HG03558 (cell line): Measurements from ENCODE around the gene CAMK2B.

Experiments
- ATAC-seq: cut with Tn5 transposase; IDR thresholded peaks from one replicate; pipeline ENCODE4 v1.9.1; 2021; ENCODE audit warnings: moderate number of reproducible peaks; ENCODE audit not compliant: unreplicated experiment; ENCODE audit errors: extremely low read depth

The CAMK2B gene

DNA sequence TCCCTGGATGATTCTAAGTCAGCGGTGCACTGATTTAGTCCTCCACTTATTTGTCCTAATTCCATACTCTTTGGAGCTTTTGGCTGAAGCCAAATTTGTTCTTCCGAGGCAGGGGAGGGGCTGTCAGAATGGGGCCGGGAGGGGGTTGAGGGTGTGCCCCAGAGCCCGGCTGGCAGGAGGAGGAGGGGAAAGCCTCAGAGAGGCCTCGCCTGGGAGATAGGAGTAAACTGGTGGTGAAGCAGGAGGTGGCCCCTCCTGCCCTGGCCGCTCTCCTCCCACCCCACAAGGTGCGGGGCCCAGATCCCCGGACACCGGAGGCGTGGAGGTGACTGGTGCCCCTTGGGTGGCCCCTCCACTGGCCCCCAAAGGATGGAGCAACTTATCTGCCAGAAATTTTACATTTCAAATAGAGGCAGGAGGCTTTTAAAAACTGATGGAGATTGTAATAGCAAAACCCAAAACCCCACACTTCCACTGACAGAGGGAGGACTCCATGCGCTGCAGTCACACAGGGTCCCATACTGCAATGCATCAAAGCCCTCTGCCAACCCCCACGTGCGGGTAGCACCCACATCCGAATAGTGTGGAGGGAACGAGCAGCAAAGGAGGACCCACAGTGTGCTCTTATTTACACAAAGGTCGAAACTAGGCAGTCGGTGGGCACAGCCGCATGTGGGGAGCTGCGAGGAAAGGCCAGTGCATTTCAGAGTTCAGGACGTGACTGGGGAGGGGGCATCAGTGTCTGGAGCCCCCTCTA lies 61.9 kb downstream of the CAMK2B start:
- ATAC-seq = no peak

DNA sequence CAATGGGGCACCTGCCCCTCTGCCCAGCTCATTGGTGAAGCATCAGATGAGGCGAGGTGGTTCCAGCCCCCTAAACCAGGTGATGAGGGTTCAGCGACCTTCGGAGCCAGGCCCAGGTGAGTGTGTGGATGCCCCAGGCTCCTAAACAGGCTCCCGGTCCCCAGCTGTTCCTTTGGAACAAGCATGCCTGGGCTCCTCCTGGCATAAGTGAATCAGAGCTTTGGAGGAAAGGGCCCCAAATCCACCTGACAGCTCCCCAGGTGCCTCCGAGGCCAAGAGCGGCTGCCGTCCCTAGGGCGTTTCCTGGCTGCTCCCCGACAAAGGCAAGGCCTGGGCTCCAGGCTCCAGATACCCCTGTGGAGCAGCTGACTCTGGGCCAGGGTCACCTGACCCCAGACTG lies 63.4 kb downstream of the CAMK2B start:
- ATAC-seq = no peak

DNA sequence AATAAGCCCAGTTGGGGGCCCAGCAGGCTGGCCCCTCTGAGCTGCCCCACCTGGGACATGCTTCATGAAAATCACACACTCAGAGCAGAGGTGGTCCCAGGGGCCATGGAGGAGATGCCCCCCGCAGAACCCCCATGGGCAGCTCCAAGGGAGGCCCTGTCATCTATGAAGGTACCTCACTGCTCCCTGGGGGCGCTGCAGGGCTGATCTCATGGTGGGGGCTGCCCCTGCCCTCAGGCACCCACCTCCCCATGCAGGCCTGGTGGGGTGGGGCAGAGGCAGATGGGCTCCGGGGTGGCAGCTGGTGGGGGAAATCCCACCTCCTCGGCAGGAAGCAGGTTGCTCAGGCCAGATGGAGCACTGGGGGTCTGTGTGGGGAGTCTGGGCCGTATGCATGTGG lies 64.2 kb downstream of the CAMK2B start:
- ATAC-seq = no peak

DNA sequence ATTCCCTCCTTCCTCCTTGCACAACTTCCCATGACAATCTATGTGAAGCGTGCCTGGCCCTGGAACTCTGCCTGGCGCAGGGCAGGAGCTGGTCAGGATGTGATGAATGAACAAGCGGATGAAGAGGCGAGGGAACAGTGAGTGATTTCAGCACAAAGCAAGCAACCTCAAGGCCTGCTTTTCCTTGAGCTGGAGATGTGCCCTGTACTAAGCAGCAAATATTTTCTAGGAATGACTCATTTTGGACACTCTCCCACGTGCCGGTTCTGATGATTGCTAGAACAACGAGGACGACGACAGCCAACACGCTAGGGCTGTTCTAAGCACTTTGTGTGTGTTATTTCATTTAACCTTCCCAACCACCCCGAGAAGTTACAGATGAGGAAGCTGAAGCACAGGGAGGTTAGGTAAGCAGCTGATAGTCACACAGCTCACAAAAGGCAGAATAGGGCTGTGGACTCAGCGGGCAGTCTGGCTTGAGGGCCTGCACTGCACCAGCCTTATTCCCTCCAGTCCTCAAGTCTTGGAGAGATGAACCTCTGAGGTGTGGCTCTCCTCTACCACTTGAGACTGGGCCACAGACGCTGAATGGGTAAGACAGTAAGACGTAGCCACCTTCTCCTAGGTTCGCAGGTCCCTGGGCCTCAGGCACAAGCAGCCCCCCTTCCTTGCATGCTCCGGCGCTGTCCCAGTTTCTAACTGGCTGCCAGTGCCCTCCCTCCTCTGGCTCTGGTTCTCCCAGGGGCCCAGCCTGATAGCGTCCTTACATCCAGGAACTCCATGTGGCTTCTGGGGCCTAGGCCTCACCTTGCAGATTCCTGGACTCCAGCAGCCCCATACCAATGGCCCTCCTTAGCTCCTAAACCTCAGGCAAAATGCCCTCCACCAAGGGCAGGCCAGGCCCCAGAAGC lies 65.6 kb downstream of the CAMK2B start:
- no peak for ATAC-seq

DNA sequence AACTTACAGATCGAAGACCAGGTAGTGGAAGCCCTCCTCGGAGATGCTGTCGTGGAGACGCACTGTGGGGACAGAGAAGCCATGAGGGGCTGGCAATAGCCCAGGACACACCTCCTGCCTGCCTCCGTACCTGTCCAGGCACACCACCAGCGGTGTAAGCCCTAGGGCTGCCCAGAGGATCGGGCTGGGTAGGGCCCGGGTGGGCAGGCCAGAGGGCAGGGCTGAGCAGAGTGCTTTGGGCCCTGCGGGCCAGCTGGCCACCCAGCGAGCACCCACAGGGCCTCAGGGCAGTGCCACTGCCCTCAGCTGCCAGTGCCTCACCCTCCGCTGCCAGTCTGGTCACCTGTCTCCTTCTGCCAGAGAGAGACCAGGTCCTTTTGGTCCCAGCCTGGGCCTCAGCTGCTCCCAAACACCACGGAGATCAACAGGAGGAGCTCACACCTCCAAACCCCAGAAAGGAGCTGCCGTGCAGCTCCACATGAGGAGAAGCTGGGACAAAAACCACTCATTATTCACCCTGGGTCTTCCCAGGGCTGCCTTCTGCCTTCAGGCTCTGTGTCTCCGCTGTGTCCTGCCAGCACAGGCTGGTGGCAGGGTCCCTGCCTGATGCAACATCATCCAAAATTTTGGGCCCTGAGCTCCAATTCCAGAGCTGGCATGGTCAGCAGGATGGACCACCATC lies 66.4 kb downstream of the CAMK2B start:
- ATAC-seq = no peak

DNA sequence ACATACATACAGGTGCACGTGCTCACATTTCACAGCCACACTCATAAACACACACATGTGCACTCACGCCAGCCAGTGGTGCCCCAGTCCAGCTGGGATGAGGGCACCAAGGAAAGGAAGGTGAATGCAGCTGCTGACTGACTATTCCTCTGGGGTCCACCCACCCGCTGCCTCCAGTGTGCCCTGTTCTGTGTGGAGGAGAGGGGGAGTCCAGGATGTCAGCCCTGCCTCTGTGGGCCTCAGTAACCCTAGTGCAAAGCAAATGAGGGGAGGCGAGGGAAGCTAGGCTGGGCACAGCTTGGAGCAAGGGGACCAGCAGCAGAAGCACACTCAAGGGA lies 67.0 kb downstream of the CAMK2B start:
- no peak for ATAC-seq

DNA sequence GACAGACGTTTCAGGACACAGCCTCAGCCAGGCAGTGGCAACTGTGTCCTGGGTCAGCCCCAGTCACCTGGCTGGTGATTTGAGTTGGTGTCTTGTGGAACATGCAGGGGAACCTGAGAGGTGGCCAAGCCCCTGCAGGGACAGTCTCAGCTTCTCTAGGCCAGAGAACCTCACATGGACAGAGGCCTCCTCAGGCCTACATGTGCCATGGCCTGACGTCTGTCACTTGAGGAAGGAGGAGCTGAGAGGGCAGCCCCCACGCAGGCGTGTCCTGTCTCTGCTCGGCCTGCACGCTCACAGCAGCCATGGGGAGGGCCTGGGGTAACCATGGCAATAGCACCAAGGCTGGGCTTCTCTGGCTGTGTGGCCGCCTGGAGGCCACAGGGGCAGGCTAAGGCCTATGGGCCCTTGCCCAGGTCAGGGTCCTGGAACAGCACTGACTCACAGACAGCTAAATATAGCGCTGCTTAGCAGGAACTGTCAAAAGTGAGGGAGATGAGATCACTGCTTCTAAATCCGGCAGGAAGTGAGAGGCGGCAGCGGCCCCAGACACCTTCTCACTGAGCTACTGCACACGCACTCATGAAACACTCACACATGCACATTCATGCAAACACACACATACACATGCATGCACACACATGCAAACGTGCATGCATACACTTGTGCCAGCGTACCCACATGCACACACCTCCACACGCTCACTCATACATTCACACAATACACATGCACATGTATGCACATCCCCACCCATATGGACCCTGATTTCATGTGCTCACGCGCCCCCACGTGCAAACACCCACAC lies 67.6 kb downstream of the CAMK2B start:
- ATAC-seq = peak; percentile 81

DNA sequence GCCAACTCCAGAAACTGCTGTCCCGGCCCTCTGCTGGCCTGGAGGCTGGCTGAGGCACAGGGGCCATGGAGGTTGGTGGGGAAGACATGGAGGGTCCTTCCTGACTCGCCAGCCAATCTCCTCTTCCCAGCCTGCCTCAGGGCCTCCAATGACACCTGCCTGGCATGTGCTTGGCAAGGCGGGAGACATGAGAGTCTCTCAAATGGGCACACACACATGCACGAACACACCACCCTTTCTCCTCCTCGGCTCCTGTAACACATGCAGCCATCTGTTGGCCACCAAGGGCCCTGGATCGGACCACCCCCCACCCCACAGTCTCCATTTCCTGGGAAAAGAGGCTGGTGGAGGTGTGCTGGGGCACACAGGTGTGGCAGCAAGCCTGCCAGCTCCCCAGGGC lies 68.2 kb downstream of the CAMK2B start:
- no peak for ATAC-seq

DNA sequence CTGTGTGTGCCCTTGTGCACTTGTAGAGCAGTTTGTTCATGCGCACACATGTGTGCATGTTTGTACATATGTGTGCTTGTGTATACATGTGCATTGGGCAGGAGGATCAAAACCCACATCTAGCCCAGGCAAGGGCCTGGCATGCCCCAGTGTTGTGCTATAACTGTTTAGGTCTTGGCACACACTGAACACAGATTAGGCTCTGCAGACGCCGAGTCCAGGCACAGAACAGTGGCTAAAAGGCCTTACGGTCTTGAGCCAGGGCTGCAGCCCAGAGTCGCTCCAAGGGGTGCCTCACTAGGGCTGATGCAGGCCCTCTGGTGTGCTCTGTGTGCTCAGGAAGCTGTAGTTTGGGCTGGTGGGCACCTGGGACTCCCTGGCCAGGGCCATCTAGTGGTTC lies 68.9 kb downstream of the CAMK2B start:
- no peak for ATAC-seq

DNA sequence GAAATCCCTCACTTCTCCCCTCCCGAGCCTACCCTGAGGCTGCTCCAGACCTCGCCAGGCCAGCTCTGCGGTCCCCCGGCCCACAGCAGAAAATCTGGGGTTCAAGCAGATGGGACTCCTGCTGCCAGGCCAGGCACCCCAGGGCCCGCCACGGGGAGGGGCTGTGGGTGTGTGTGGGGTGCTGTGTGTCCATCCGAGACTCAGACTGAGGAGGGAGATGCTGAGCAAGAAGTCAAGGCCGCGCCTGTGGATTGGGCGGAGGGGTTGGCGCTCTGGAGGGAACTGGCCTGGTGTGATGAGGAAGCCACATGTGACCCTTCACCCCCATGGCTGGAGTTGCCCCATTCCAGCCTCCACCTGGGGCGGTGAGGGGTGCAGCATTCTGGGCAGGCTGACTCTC lies 73.5 kb downstream of the CAMK2B start:
- no peak for ATAC-seq

DNA sequence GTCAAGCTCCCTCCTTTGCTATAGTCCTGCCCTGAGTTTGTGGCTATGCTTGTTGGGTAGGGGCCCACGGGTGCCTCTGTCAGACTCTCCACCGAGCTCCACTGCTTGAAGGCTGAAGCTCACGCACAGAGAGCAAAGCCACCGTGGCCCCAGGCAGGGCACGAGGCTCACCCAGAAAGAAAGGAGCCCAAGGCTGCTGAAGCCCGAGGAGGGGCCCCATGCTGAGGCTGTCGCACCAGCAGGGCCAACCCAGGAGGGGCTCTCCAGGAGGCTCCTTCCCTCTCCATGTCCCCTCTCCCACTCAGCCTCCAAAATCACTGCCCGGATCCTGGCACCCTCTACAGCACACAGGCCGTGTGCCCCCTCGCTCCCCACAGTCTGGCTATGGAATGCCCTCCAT lies 74.1 kb downstream of the CAMK2B start:
- ATAC-seq = no peak

DNA sequence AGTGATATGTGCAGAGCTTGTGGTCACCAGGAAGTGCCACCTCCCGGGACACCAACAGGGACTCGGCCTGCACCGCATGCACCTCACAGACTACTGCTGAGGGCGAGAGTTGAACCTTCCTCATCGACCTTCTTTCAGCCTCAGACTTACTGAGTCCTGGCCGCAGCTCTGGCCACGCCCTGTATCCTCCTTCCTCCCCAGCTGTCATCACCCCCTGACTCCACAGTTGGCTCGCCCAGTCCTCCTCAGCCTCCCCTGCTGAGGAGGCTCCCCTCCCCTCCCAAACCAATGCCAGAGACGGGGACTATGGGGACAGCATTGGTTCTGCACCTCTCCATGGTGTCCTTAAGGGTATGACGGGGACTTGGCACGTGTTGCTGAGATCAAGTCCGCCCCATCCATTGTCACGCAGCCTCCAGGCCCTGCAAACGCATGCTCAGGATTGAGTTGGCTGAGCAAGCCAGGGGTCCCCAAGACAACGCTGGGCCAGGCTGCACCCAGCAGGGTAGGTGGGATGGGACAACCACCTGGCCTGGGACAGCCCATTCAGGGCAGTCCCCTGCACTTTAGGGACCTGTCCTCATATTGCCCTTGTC lies 75.7 kb downstream of the CAMK2B start:
- ATAC-seq = no peak

DNA sequence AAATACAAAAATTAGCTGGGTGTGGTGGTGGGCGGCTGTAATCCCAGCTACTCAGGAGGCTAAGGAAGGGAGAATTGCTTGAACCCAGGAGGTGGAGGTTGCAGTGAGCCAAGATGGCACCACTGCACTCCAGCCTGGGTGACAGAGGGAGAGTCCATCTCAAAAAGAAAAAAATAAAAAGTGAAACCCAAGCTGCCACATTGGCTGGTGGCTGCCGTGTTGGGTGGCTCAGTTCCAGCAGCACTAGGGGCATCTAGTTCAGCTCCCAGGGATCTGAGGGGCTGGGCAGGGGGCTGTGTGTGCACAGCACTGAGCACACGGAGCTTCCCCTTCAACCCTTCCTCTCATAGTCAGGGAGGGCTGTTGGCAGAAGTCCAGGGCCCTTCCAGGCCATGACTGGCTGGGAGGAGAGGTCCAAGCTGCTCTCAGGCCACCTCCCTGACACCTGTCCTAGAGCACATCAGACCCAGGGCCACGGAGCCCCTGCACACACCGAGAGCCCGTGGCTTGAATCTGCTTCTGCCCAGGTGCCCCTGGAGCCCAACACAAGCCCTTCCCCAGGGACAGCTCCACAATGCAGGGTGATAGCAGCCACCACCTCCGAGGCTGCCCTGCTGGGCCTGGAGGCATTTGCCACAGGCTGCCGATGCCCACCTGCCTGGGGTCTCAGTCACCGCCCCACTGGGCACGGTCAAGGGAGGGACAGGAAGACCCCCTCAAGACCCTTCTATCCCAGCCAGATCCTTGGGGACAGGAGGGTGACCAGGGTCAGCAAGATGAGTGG lies 77.3 kb downstream of the CAMK2B start:
- ATAC-seq = no peak

DNA sequence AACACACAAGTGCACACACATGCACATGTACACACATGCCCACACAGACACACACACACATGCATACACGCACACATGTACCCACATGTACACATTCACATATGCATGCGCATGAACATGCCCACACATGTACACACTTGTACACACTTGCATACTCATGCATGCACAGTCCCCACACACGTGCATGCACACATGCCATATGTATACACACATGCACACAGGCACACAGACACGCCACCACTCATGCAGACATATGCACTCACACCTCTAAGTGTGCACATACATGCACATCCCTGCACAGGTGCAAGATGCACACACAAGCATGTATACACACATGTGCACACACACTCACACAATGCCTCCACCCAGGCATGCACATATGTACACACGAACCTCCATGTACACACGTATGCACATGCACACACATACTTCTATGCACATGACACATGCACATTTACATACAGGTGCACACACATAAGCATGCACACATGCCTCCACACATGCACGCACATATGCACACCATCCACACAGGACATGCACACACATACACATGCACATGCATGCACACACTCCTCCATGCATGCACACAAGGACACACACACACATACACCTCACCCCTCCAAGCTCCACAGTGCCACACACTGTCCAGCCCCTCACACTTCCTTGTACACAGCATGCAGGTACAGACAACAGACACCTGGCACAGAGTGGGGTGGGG lies 78.8 kb downstream of the CAMK2B start:
- ATAC-seq = no peak

DNA sequence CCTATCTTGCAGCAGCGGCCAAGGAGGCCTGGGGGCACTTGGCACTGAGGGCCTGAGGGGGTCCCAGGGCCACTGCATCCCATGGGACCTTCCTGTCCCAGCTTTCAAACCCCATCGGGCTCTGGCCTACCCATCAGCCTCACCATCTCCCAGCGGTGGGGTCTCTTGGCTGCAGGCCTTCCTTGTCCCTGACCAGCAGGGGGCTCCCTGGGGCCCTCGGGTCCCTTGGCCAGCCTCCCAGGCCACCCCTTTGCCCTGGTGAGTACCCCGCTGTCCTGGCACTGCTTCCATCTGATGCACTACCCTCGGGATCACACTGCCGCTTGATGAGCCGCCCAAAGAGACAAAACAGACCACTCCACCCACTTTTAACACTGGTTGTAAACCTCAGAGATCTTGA lies 81.1 kb downstream of the CAMK2B start:
- no peak for ATAC-seq

DNA sequence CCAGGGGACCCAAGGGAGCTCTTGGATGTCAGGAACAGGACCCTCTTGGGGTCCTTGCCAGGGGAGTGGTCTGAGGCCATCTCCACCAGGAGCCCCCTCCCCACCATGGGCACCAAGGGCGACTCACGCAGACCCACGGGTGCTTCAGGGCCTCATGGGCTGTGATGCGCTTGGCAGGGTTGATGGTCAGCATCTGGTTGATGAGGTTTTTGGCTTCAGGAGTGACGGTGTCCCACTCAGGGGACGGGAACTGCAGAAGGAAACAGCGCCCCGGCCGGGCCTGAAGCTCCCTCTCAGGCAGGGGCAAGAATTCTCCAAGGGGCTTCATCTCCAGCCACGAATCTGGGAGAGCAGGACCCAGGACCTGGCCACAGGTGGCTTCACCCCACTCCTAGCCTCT lies 83.3 kb downstream of the CAMK2B start:
- ATAC-seq = no peak

DNA sequence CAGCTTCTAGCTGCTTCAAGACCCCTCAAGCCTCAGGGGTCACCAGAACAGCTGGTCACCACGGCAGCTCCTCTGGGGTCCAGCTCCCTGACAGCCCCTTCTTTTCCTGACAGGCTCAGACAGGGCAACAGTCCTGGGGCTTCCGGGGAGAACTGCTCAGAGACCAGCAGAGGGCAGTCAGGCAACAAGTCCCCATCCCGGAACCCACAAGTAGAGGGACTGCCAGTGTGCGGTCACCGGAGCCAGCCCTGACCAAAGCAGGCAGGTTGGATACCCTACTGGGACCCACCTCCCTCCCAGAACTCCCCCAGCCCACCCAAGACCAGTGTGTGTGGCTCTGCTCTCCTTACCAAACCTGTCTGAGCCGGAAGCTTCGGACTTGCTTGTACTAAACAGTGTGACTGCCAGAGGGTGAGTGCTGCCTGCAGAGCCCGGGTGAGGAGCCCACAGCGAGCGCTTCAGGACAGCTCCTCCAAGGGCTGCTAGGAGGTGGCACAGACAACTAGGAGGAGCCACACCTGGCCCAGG lies 84.3 kb downstream of the CAMK2B start:
- ATAC-seq = no peak

DNA sequence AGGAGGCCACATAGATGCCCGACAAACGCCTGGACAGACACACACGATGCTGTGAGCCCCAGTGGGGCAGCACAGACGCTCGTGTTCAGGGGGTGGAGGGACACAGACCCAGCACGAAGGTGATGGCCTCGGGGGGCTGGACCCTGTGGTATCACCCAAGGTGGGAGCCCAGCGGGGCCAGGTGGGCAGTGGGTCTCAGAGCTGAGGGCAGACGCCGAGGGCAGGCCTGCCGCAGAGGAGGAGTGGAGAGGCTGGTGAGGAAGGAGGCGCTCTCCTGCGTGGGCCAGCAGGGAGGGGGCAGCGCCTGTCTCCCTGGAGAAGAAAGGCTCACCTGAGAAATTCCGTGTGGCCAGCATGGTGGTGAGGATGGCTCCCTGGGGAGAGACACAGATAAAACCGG lies 85.0 kb downstream of the CAMK2B start:
- ATAC-seq = no peak
